Breast epithelium (tissue), 4 donors: ENCODE measurements around the gene LILRB1. TPM values are rescaled to one million over a fixed set of nuclear protein-coding genes. Genes with fewer than 3 reads are reported as not detected.

Experiments used
- DNase-seq, 2 donors: peaks; one replicate each; pipeline ENCODE4 v3.0.0-alpha.2; 2019; ENCODE audit warnings: low spot score in 2 of 2
- H3K27ac ChIP-seq, 2 donors: fragments of 200-600 bp; sonication (generic) in 1 of 2; one replicate each; pipeline ENCODE4 v1.5.1; 2016 to 2019; ENCODE audit warnings: mild to moderate bottlenecking in 1 of 2
- H3K27me3 ChIP-seq, 2 donors: fragments of 200-600 bp; sonication (generic) in 1 of 2; one replicate each; pipeline versions ENCODE4 v1.5.1 to v1.6.0; 2017 to 2019; ENCODE audit warnings: control low read depth in 1 of 2, mild to moderate bottlenecking in 1 of 2
- H3K36me3 ChIP-seq: fragments of 200-600 bp; one replicate; pipeline ENCODE4 v1.5.1; 2019
- H3K4me1 ChIP-seq, 2 donors: fragments of 200-600 bp; sonication (generic); one replicate each; pipeline ENCODE4 v1.5.1; 2016 to 2019; ENCODE audit warnings: control low read depth in 1 of 2
- H3K4me3 ChIP-seq, 3 donors: fragments of 200-600 bp; sonication (generic); 1 replicate in 2 of 3; 2 replicates in 1 of 3; pipeline ENCODE4 v1.5.1; 2016 to 2019; ENCODE audit warnings: mild to moderate bottlenecking in 3 of 3, moderate library complexity in 2 of 3
- H3K9me3 ChIP-seq, 2 donors: fragments of 200-600 bp; sonication (generic) in 1 of 2; one replicate each; pipeline ENCODE4 v1.5.1; 2016 to 2019; ENCODE audit warnings: control low read depth in 1 of 2
- POLR2A ChIP-seq: fragments of 450-650 bp; IDR thresholded peaks from one replicate; pipeline ENCODE4 v1.6.1; 2016; ENCODE audit warnings: antibody characterized with exemption, mild to moderate bottlenecking, moderate library complexity
- POLR2AphosphoS5 ChIP-seq, 3 donors: sonication (generic); formaldehyde crosslinking; IDR thresholded peaks; one replicate each; pipeline ENCODE4 v1.6.1; 2017; ENCODE audit warnings: antibody characterized with exemption in 3 of 3
- intact Hi-C: fragments of 100-400 bp; cut with DNase I; formaldehyde crosslinking; loops from one replicate; pipeline ENCODE4 v1.15.1; 2023; ENCODE audit warnings: low total_unique reads
- total RNA-seq, 3 donors: library from RNA; depleted of rRNA; stranded (reverse); fragments of >200 nt; gene quantifications; one replicate each; pipeline ENCODE4 v1.1.0, GENCODE V29; 2016
- TF ChIP-seq, protein P1 (sequence below), 3 donors: fragments of 450-650 bp; IDR thresholded peaks; one replicate each; pipeline ENCODE4 v1.5.1; 2016 to 2017; ENCODE audit warnings: antibody characterized with exemption in 3 of 3, mild to moderate bottlenecking in 3 of 3, moderate library complexity in 3 of 3

LILRB1 gene
- total RNA-seq, 3 donors from 2014 or later = 1.6 to 2.6 (median 2.3) TPM

DNA sequence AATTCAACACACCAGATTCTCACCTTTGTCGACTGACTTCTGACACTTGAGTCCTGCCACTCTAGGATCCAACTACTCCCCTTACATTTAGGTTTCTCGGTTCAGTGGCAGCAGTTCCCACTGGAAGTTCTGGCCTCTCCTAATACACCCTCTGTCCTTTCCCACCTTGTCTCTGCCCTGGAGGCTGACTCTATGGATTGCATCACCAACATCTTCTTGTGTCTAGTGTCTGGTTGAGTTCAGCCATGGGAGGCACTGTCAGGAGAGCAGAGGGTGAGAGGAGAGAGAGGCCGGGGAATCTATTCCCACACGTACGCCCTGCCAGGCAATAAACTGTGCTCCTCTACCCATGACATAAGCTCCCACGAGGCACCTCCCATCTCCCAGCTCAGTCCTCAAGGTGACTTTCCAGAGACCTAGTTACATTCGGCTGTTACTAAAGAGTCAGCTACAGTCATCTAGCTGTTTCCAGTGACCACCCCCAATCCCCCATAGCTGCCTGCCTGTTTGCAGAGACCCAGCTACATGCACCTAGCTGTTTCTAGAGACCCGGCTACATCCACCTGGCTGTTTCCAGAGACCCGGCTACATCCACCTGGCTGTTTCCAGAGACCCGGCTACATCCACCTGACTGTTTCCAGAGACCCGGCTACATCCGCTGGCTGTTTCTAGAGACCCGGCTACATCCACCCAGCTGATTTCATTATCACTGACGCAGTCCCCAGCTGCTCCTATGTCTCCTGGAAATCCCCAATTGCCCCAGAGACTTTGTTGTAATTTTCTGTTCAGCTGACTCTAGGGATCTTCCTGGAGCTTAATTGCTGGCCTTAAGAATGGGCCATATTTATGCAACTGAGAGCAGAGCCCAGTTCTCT is 24.4 kb downstream of the LILRB1 start:
- intact Hi-C loops = no loop called here
- Histone ChIP-seq H3K36me3 (no peaks in the 10 kb centered on the region), H3K4me3 (no peak overlapping the region), H3K4me1 (no peaks in the 10 kb centered on the region), H3K27ac (no peak overlapping the region), H3K9me3 (no peaks in the 10 kb centered on the region), H3K27me3 (peaks cover 0 to 11% of the 10 kb centered on the region in 2 donors)
- DNase-seq = no peak
- TF ChIP-seq, protein P1, sequence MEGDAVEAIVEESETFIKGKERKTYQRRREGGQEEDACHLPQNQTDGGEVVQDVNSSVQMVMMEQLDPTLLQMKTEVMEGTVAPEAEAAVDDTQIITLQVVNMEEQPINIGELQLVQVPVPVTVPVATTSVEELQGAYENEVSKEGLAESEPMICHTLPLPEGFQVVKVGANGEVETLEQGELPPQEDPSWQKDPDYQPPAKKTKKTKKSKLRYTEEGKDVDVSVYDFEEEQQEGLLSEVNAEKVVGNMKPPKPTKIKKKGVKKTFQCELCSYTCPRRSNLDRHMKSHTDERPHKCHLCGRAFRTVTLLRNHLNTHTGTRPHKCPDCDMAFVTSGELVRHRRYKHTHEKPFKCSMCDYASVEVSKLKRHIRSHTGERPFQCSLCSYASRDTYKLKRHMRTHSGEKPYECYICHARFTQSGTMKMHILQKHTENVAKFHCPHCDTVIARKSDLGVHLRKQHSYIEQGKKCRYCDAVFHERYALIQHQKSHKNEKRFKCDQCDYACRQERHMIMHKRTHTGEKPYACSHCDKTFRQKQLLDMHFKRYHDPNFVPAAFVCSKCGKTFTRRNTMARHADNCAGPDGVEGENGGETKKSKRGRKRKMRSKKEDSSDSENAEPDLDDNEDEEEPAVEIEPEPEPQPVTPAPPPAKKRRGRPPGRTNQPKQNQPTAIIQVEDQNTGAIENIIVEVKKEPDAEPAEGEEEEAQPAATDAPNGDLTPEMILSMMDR (IDR thresholded peaks at IDR 0.05) = no peak
- TF ChIP-seq POLR2AphosphoS5 (IDR thresholded peaks at IDR 0.05) = no peak
- TF ChIP-seq POLR2A = no peak

DNA sequence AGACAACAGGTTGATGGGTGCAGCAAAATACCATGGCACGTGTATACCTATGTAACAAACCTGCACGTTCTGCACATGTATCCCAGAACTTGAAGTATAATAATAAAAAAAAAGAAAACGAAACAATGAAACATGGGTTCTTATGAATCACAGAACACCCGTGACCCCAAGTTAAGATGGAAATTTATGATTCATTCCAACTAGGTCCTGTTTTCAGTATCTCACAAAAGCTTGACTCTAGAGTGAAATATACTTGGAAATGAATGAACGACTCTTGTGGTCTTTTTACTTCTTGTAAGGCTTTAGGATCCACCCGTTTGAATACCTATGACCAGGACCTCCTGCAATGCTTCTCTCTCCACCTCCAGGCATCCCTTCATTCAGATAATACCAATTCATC is 29.0 kb downstream of the LILRB1 start:
- Histone ChIP-seq H3K27ac (no peak overlapping the region), H3K4me3 (no peak overlapping the region), H3K36me3 (no peaks in the 10 kb centered on the region), H3K4me1 (no peaks in the 10 kb centered on the region), H3K27me3 (peaks cover 0 to 16% of the 10 kb centered on the region in 2 donors), H3K9me3 (no peaks in the 10 kb centered on the region)
- TF ChIP-seq POLR2A = no peak
- no peak for TF ChIP-seq POLR2AphosphoS5 (IDR thresholded peaks at IDR 0.05)
- TF ChIP-seq, protein P1 (IDR thresholded peaks at IDR 0.05) = no peak
- intact Hi-C loops = no loop called here
- DNase-seq = no peak

DNA sequence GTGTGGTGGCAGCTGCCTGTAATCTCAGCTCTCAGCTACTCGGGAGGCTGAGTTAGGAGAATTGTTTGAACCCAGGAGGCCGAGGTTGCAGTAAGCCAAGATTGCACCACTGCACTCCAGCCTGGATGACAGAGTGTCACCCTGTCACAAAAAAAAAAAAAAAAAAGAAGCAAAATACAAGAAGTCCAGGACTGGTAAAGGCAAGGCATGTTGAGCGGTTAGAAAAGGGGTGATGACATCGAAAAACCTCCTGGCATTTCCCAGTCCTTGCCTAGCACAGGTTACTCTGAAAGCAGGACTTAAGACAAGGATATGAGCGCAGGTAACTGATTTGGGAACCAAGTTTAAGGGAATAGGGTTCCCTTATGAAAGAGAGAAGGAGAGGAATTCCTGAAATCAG is 30.0 kb downstream of the LILRB1 start:
- no peak for DNase-seq
- intact Hi-C loops = no loop called here
- TF ChIP-seq POLR2A (no peak), POLR2AphosphoS5 (IDR thresholded peaks at IDR 0.05) (no peak)
- TF ChIP-seq, protein P1 (IDR thresholded peaks at IDR 0.05) = no peak

DNA sequence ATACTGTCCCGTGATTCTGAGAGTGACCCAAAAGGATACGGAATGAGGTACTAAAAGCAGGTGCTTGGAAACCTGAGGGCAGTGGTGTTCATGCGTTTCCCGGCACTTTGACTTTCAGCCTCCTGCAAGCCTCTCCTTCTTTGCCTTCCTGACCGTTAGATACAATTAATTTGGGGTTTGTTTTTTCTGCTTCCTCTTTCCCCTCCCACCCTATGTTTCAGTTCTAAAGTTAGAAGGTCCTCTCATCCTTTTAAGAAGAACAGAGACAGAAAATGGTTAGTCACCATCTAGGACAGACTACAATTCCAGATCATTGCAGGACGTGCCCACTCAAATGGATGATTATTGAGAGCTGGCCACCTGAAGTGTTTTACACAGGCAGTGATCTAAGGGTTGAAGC is 30.7 kb downstream of the LILRB1 start:
- intact Hi-C loops = no loop called here
- Histone ChIP-seq H3K4me1 (no peaks in the 10 kb centered on the region), H3K4me3 (no peak overlapping the region), H3K27ac (no peak overlapping the region), H3K36me3 (no peaks in the 10 kb centered on the region), H3K9me3 (no peaks in the 10 kb centered on the region), H3K27me3 (peaks cover 0 to 31% of the 10 kb centered on the region in 2 donors)
- no peak for DNase-seq
- TF ChIP-seq, protein P1 (IDR thresholded peaks at IDR 0.05) = no peak
- no peak for TF ChIP-seq POLR2AphosphoS5 (IDR thresholded peaks at IDR 0.05)
- no peak for TF ChIP-seq POLR2A

More for the DNA sequence above, 30.0 kb downstream of the LILRB1 start:
- no peaks in the 10 kb centered on the region for H3K4me1 ChIP-seq
- H3K9me3 ChIP-seq = no peaks in the 10 kb centered on the region
- no peaks in the 10 kb centered on the region for H3K36me3 ChIP-seq
- no peak overlapping the region for H3K4me3 ChIP-seq
- no peak overlapping the region for H3K27ac ChIP-seq
- peaks cover 0 to 26% of the 10 kb centered on the region in 2 donors for H3K27me3 ChIP-seq

DNA sequence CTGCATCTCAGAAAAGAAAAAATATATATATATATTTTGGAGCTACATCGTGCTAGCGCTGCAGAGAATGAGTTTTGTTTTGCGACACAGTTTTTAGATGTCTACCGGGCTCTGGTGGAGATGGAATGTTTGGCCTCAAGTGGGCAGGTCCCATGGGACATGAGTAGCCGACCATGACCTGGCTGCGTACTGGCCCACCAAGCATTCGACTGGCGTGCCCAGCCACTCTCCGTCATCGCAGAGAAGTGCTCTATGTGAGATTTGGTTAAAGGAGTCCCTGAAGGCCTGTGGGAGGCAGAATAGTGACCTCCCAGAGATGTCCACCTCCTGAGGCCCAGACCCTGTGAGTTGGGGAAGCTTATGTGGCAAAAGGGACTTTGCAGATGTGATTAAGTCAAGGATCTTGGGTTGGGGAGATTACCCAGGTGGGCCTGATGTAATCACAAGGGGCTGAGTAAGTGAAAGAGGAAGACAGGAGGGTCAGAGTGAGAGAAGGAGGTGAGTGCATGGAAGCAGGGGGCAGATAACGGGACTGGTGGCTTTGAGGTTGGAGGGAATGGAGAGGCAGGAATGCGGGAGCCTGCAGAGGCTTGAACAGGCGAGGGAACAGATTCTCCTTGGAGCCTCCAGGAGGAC is 31.7 kb downstream of the LILRB1 start:
- TF ChIP-seq POLR2A = no peak
- no peak for TF ChIP-seq POLR2AphosphoS5 (IDR thresholded peaks at IDR 0.05)
- TF ChIP-seq, protein P1 (IDR thresholded peaks at IDR 0.05) = no peak
- H3K27ac ChIP-seq = no peak overlapping the region
- intact Hi-C loops = no loop called here
- no peak for DNase-seq
- no peaks in the 10 kb centered on the region for H3K36me3 ChIP-seq
- no peaks in the 10 kb centered on the region for H3K4me1 ChIP-seq
- peaks cover 0 to 31% of the 10 kb centered on the region in 2 donors for H3K27me3 ChIP-seq
- no peaks in the 10 kb centered on the region for H3K9me3 ChIP-seq
- H3K4me3 ChIP-seq = no peak overlapping the region
